T-helper 1 cell treated with Interleukin-12 subunit alpha and Interleukin-12 subunit beta and Interleukin-4 antibody, amounts not matched to agents 30 ng/mL and 1 ng/mL, for 36 hours (primary cell): ENCODE results near the gene PDCD11. TPM values are rescaled to one million over a fixed set of nuclear protein-coding genes. Genes with fewer than 3 reads are reported as not detected.

Experiments
- intact Hi-C: fragments of 100-400 bp; cut with micrococcal nuclease; formaldehyde crosslinking; loops from one replicate; pipeline ENCODE4 v1.15.1; 2024
- total RNA-seq: library from RNA; stranded (reverse); gene quantifications from 2 replicates; pipeline ENCODE4 v1.2.3, GENCODE V29; 2022

PDCD11 gene
- total RNA-seq, 1 donor from 2014 or later = 61.8 TPM

DNA sequence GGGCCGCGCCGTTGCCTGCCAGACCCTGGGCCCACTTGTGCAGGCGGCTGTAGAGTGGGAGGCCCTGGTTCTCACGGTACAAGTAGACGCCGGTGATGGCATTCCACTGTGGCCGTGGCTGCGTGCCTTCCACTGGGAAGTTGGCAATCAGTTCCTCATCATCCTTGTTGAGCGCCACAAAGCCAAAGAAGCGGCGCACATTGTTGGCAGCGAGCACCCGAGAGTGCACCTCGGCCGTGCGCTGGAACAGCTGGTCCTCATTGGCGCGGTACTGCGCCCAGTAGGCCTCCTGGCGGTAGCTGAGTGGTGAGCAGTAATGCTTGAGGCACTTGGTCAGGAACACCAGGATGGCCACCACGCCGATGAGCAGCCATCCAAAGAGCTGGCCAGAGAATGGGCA is 50.8 kb downstream of the PDCD11 start:
- intact Hi-C loops = no loop called here

DNA sequence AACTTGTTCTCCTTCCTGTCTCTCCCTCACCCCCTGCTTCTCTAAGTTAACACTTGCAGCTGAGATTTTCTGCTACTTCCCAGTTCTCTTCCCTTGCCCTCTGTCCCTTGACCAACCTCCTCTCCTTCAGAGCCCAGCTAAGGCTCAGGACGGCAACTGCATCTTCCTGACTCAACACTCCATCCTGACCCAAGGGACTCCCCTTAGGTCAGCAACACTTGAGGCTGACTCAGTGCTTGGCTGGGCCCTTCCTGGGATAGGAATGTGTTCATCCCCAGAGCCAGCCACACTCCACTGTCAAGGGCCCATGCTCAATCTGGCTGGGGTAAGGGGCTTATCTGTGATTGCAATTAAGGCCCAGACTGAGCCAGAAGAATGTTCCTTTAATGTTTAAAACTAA is 52.3 kb downstream of the PDCD11 start:
- intact Hi-C loops = no loop called here

DNA sequence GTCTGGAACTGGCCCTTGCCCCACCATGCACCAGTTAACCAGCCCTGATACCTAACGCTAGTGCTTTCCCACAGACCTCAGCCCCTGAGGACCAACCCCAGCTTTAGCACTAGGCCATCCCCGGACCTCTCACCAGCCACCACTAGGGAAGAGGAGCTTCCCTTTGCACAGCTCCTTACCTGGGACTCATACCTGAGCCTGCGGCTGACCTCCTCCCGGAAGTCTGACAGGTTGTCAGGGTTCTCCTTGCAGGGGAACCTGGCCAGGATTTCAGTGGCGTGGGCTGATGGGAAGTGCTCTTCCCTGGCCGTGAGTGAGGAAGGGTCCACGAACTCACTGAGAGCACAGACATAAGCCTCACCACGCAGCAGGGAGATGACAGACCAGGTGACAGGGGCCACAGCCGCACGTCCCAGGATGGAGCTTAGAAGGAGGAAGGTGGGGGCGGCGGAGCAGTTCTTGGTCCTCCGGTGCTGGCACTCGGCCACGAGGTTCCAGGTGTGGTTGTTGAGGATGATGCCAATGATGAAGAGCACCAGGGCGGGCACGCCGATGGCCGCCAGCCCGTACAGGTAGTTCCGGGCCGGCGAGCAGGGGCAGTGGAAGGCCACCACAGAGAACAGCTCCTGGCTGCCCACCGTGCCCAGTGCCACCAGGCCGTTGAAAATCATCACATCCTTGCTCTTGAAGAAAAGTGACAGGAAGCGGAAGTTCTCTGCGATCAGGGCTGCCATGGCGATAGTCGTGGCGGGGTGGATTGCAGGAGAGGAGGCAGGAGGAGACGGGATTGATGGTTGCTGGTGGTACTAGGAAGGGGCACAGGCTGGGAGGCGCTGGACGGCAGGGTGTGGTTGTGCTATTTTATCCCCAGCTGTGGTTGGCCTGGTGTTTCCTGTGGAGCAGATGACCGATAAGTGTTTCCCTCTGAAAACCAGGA is 53.0 kb downstream of the PDCD11 start:
- intact Hi-C loops = loop anchor here (2.0 kb wide), 1 partner anchor 21 kb away; no protein-coding TSS in a partner anchor

DNA sequence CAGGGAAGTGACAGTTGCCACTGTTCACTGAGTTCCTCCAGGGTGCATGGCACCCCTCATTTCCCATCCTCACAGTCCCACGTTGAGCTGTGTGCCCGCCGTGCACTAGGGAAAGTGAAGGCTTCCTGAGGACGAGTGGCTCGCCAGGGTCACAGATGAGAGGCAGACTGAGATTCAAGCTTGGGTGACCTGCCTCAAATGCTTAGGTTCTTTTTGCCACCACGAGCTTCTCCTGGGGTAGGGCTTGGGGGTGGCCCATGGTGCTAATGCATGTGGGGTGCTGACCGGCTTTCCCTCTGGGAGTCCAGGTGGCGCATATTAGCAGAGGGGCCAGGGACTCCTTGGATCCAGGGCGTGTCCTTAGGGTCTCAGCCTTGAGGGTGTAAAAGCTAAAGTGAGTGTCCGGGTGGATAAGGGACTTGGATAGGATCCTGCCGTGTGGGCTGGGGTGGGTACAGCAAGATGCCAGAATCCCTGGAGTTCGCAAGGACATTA is 53.8 kb downstream of the PDCD11 start:
- intact Hi-C loops = loop anchor here (2.0 kb wide), 1 partner anchor 21 kb away; no protein-coding TSS in a partner anchor

- intact Hi-C loops = loop anchor here (1.0 to 2.0 kb wide), 2 partner anchors 20 to 22 kb away; no protein-coding TSS in a partner anchor
Measured at GRCh38 chr10:103451091-103451813, 54.8 kb downstream of the PDCD11 start.

DNA sequence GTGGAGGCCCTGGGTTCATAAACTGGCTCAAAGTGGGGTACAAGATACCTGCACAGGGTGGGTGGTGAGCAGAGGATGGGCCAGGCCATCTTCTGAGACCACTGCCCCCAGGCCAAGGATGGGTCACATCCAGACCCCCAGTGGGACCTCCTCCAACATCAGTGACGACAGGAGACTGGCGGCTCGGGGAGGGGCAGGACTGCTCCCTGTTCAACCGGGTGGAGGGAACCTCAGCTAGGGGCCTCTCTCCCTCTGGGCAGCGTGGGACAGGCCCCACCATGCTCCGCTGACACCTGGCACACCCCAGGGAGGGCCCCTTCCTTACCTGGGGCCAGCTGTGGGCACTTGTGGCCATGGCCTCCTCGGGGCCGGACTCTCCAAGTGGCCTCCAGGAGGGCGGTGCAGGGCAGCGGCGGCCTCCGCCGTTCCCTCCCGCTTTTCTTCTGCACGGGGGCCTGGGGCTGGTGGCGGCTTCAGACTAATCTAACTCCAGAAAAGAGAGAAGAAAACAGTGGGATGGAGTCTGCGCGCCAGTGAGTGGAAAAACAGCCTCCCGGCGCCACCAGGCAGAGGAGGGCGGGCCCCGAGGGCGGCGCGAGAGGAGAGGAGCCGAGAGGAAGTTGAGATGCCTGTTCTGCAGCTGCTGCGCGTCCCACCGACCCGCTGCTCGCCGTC is 55.5 kb downstream of the PDCD11 start, which contains the start of gene CALHM2:
TSS of gene CALHM2 (minus strand) at position 540 of the 675 bp plus-strand sequence. CDS start 2,429 bp downstream, outside the sequence.
- intact Hi-C loops = loop anchor here (1.0 to 2.0 kb wide), 4 partner anchors 19 to 55 kb away; partner anchors contain the start of genes ATP5MK and PDCD11

- intact Hi-C loops = loop anchor here (1.0 to 2.0 kb wide), 2 partner anchors 30 to 56 kb away; partner anchors contain the start of genes ATP5MK and PDCD11
Measured at GRCh38 chr10:103452506-103453230, 56.2 kb downstream of the PDCD11 start.

GRCh38 chr10:103454026-103454425 is 57.6 kb downstream of the PDCD11 start:
- intact Hi-C loops = no loop called here

DNA sequence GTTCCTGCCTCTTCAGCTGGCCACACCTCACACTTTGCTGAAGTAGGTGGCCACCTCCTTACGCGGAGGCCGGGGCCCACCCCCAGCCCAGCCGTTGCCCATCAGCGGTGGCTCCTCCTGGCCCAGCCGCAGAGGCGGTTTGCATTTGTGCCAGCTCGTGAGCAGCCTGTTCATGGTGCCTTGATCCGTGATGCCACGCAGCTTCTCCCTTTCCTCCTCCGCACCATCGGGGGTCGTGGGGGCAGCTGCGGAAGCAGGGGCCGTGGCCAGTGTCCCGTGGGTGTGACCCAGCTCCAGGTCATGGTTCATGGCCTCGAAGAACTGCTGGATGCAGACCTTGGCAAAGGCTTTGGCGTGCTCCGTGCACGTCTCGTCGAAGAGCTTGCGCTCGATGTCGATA is 58.8 kb downstream of the PDCD11 start:
- intact Hi-C loops = no loop called here

DNA sequence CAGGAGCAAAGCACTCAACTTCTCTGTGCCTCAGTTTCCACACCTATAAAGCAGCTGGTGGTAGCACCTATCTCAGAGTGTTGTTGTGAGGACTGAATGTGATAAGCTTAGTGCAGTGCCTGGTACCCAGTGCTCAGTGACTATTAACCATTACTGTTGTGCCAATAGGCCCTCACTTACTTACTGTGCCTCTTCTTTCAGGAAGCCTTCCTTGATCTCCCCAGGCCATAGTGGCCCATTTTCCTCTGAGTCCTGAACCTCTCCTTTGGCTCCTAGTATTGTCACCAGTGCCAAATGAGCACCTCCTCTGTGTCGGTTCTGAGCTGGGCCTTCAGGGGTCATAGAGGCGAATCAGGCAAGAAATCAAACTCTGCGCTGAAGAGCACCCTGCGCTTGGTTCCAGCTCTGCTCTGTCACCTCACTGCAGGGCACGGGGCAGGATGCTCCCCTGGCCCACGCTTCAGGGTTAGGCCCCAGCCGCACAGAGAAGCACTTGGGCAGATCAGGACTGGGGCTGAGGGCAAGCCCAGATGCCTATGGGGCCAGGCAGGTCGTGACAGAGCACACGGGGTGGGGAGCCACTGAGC is 59.7 kb downstream of the PDCD11 start:
- intact Hi-C loops = no loop called here

- intact Hi-C loops = no loop called here
Measured at GRCh38 chr10:103457176-103457712, 60.8 kb downstream of the PDCD11 start.

DNA sequence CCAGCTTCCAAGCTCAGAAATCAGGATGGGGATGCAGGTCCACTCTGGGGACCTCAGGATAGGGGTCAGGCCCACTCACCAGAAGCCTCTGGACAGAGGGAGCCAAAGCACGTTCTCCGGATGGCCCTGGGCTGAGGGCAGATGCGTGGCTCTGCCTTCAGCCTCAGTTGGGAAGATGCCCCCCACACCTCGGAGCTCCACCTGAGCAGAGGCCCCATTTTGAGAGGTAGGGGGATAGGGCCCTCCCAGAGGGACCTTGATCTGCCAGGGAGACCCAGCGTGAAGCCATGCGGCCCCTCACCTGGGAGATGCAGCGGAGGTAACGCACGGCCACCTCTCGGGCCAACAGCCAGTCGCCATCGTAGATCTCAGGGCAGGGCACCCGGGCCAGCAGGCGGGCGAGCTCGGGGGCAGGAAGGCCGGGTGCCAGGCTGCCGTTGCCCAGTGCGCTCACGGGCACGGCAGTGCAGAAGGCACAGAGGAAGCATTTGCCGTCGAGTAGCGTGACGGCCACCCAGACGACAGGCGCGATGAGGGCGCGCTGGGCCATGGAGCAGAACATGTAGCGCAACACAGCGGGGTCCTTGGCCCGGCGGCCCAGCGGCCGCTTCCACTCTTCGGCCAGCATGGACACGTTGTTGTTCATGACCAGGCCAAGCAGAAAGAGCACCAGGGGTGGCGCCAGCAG is 61.6 kb downstream of the PDCD11 start:
- intact Hi-C loops = no loop called here

DNA sequence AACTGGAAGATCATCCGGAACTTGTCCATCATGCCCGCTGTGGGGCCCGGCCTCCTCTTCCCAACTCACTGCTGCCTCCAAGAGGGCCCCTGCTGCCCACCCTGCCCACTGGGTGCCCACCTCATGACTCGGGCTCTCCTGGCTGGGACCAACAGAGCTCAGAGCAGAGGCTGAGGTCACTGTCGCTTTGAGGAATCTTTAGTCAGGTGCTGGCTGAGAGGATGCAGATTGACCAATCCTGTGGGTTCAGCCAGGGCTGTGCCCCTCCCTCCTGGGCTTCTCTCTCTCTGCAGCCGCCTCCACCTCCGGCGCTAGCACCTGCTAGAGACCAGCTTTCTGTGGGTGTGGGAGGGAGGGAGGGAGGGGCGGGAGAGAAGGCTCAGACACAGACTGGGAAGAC is 62.3 kb downstream of the PDCD11 start, which contains the start of gene CALHM1:
TSS of gene CALHM1 (minus strand) at position 181 of the 400 bp plus-strand sequence. CDS start at position 32, 149 bp downstream.
- intact Hi-C loops = no loop called here

DNA sequence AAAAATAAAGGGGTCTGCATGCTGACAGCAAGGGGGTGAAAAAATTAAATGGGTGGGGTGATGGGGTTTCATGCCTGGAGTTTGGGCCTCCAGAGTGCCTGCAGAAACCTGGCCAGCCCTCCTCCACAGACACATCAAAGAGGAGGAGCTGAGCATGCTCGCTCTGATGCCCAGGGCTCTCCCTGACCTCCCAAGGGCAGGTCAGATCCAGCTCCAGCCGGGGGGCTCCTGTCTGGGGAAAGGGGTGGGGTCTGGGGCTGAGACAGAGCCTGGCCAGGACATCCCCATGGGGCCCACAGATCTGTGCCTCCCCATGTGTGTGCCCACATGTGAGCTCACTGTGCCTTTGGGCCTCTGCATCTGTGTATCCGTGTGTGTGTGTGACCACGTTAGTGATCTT is 63.2 kb downstream of the PDCD11 start:
- intact Hi-C loops = no loop called here

- intact Hi-C loops = no loop called here
Measured at GRCh38 chr10:103463499-103463898, 67.1 kb downstream of the PDCD11 start.

DNA sequence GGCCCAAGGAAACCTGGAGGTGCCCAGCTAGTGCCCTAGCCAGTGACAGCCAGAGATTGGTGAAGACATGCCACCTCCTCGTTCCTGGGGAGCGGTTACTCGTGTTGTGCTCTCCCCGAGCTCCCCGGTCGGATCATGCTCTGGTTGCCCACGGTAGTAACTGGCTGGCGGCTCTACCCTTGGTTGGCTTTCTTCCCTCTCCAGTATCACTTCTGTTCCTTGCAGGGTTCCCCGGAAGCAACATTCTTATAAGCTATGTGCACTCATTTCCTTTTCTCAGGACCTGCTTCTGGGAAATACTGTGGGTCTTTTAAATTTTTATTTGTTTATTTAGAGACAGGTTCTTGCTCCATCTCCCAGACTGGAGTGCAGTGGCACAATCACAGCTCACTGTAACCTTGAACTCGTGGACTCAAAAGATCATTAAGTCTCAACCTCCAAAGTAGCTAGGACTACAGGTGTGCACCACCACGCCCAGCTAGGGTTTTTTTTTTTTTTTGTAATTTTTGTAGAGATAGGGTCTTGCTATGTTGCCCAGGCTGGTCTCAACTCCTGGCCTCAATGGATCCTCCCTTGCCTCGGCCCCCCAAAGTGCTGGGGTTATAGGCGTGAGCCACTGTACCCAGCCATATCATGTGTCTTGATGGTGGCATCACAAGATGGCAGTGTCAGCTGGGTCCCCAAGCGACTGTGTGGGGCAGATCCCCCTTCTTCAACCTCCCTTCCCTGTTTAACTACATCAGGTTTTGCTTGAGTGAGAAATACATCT is 69.2 kb downstream of the PDCD11 start:
- intact Hi-C loops = no loop called here

DNA sequence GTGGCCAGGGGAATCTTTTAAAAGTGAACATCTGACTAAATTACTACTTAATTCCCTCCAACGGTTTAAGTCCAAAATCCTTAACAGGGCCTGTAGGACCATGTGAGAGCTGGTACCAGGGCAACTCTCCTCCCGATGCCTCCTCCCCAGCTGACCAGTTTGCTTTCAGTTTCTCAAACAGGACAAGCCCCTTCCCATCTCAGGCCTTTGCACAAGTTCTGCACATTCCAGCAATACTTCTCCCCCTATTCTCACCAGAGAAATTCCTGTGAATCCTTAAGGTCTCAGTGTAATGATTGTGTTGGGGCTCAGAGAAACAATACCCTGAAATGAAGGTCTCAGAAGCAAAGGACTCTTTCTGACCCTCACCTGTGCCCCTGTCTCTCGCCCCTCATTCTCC is 70.3 kb downstream of the PDCD11 start:
- intact Hi-C loops = no loop called here

- intact Hi-C loops = no loop called here
Measured at GRCh38 chr10:103467406-103467805, 71.0 kb downstream of the PDCD11 start.
